Endodermal cell (in vitro differentiated cells): Measurements from ENCODE around the gene HOMER2. TPM values are rescaled to one million over a fixed set of nuclear protein-coding genes. Genes with fewer than 3 reads are reported as not detected.
A peak's percentile ranks its signal among the peaks of the same experiment; 100 is the strongest.

Source experiments
- DNase-seq: peaks from one replicate; pipeline ENCODE4 v3.0.0-alpha.2; 2017
- H3K27ac ChIP-seq: 2 replicates; pipeline ENCODE4 v1.5.1; 2013; ENCODE audit warnings: mild to moderate bottlenecking, low read depth, low read length, moderate library complexity
- H3K27me3 ChIP-seq: 2 replicates; pipeline ENCODE4 v1.6.1; 2013; ENCODE audit warnings: mild to moderate bottlenecking, low read length, moderate library complexity; ENCODE audit not compliant: insufficient read depth, control insufficient read depth, poor library complexity, severe bottlenecking
- H3K36me3 ChIP-seq: 2 replicates; pipeline ENCODE4 v1.7.0; 2013; ENCODE audit warnings: mild to moderate bottlenecking, low read length, moderate library complexity; ENCODE audit not compliant: control insufficient read depth, insufficient read depth
- H3K4me1 ChIP-seq: one replicate; pipeline ENCODE4 v1.7.0; 2013; ENCODE audit warnings: low read length; ENCODE audit not compliant: control insufficient read depth, insufficient read depth
- H3K4me3 ChIP-seq: 2 replicates; pipeline ENCODE4 v1.5.1; 2013; ENCODE audit warnings: mild to moderate bottlenecking, low read length, moderate library complexity
- H3K9ac ChIP-seq: 2 replicates; pipeline ENCODE4 v1.6.1; 2013; ENCODE audit warnings: mild to moderate bottlenecking, low read length, moderate library complexity; ENCODE audit not compliant: poor library complexity, severe bottlenecking; ENCODE audit errors: extremely low read depth
- H3K9me3 ChIP-seq: 2 replicates; pipeline ENCODE4 v1.6.1; 2013; ENCODE audit warnings: mild to moderate bottlenecking, low read length, moderate library complexity; ENCODE audit not compliant: control insufficient read depth
- H3K27ac Mint-ChIP-seq: 2 replicates; pipeline ENCODE4 v1.8.0; 2020; ENCODE audit warnings: mixed read lengths
- H3K27me3 Mint-ChIP-seq: 2 replicates; pipeline ENCODE4 v1.8.0; 2021; ENCODE audit warnings: mild to moderate bottlenecking, mixed read lengths; ENCODE audit not compliant: insufficient read depth
- H3K36me3 Mint-ChIP-seq: 2 replicates; pipeline ENCODE4 v1.8.0; 2020; ENCODE audit warnings: low read depth, mixed read lengths
- H3K4me1 Mint-ChIP-seq: 2 replicates; pipeline ENCODE4 v1.8.0; 2020; ENCODE audit warnings: mixed read lengths
- H3K4me3 Mint-ChIP-seq: 2 replicates; pipeline ENCODE4 v1.8.0; 2020; ENCODE audit warnings: mild to moderate bottlenecking, moderate library complexity, mixed read lengths
- H3K9me3 Mint-ChIP-seq: 2 replicates; pipeline ENCODE4 v1.8.0; 2020; ENCODE audit warnings: mild to moderate bottlenecking, mixed read lengths
- CTCF ChIP-seq: fragments of 200-600 bp; sonication (generic); conservative IDR thresholded peaks from 2 replicates; pipeline ENCODE4 v1.5.0; 2021; ENCODE audit warnings: antibody characterized with exemption, mild to moderate bottlenecking
- WGBS, 2 experiments: methylation state at CpG; one replicate each; pipeline versions ENCODE4 v1.1.5 to v1.1.7; 2013; ENCODE audit warnings: missing lambda C conversion rate in 2 of 2, mixed read lengths in 1 of 2; ENCODE audit not compliant: insufficient coverage in 1 of 2, insufficient read length in 1 of 2; 5-methylcytosine and 5-hydroxymethylcytosine counted together
- total RNA-seq, 2 donors: library from RNA; stranded (reverse); fragmentation: NEBNext Ultra II Directional in 1 of 2; extraction: Animal tissue kit (Norgen Biotek cat#: 25700) in 1 of 2; gene quantifications; 2 replicates in 1 of 2; 3 replicates in 1 of 2; pipeline ENCODE4 v1.2.1, GENCODE V29; 2021

HOMER2 gene
- total RNA-seq, 2 donors from 2014 or later, result 31.8 to 32.7 TPM

GRCh38 chr15:82835391-82835917 lies 117.1 kb downstream of the HOMER2 start:
- no peaks in the 10 kb centered on the region for H3K9me3 Mint-ChIP-seq
- Histone ChIP-seq H3K4me3 (no peak overlapping the region), H3K9ac (no peak overlapping the region), H3K27ac (no peak overlapping the region), H3K4me1 (peaks cover 4% of the 10 kb centered on the region), H3K27me3 (no peaks in the 10 kb centered on the region), H3K9me3 (no peaks in the 10 kb centered on the region), H3K36me3 (peaks cover 61% of the 10 kb centered on the region)
- H3K27me3 Mint-ChIP-seq, result no peaks in the 10 kb centered on the region
- no peaks in the 10 kb centered on the region for H3K4me1 Mint-ChIP-seq
- peaks cover 71% of the 10 kb centered on the region for H3K36me3 Mint-ChIP-seq
- H3K27ac Mint-ChIP-seq, result no peak overlapping the region
- WGBS, 2 experiments, result 90 to 96% methylated on average over 3 to 7 of the region's 7 CpGs
- no peak for DNase-seq
- no peak overlapping the region for H3K4me3 Mint-ChIP-seq
- no peak for TF ChIP-seq CTCF

- H3K36me3 ChIP-seq, result peaks cover 77% of the 10 kb centered on the region
- WGBS, 2 experiments, result 97 to 100% methylated on average over 2 to 4 of the region's 4 CpGs
- H3K27me3 ChIP-seq, result no peaks in the 10 kb centered on the region
These were observed 119.2 kb downstream of the HOMER2 start for GRCh38 chr15:82833362-82833682.

GRCh38 chr15:82832601-82833361 lies 119.7 kb downstream of the HOMER2 start:
- no peaks in the 10 kb centered on the region for H3K9me3 Mint-ChIP-seq
- H3K27ac ChIP-seq, result no peak overlapping the region
- no peaks in the 10 kb centered on the region for H3K27me3 Mint-ChIP-seq
- DNase-seq, result no peak
- H3K9me3 ChIP-seq, result no peaks in the 10 kb centered on the region
- peak; percentile 51 for TF ChIP-seq CTCF
- H3K27ac Mint-ChIP-seq, result no peak overlapping the region
- no peak overlapping the region for H3K4me3 ChIP-seq
- H3K4me1 Mint-ChIP-seq, result no peaks in the 10 kb centered on the region
- 88 to 91% methylated on average over 11 to 13 of the region's 13 CpGs for WGBS, 2 experiments
- H3K36me3 ChIP-seq, result peaks cover 82% of the 10 kb centered on the region
- H3K27me3 ChIP-seq, result no peaks in the 10 kb centered on the region
- peaks cover 83% of the 10 kb centered on the region for H3K36me3 Mint-ChIP-seq
- H3K4me3 Mint-ChIP-seq, result no peak overlapping the region
- H3K4me1 ChIP-seq, result no peaks in the 10 kb centered on the region
- no peak overlapping the region for H3K9ac ChIP-seq

More at GRCh38 chr15:82833362-82833682, 119.2 kb downstream of the HOMER2 start:
- TF ChIP-seq CTCF, result no peak
- Histone ChIP-seq H3K9me3 (no peaks in the 10 kb centered on the region), H3K9ac (no peak overlapping the region), H3K4me1 (no peaks in the 10 kb centered on the region), H3K4me3 (no peak overlapping the region), H3K27ac (no peak overlapping the region)
- no peaks in the 10 kb centered on the region for H3K9me3 Mint-ChIP-seq
- no peak overlapping the region for H3K4me3 Mint-ChIP-seq
- H3K27ac Mint-ChIP-seq, result no peak overlapping the region
- no peaks in the 10 kb centered on the region for H3K4me1 Mint-ChIP-seq
- peaks cover 81% of the 10 kb centered on the region for H3K36me3 Mint-ChIP-seq
- no peak for DNase-seq
- H3K27me3 Mint-ChIP-seq, result no peaks in the 10 kb centered on the region
